IMR-90 (cell line): ENCODE measurements around the gene TNFRSF1B. TPM values are rescaled to one million over a fixed set of nuclear protein-coding genes. Genes with fewer than 3 reads are reported as not detected.
A peak's percentile ranks its signal among the peaks of the same experiment; 100 is the strongest.

ENCODE experiments used
- ATAC-seq: fragments of 200-7000 bp; cut with Tn5 transposase; 2 replicates; pipeline ENCODE4 v1.9.1; 2020; ENCODE audit warnings: low read depth, mild to moderate bottlenecking, moderate library complexity
- BruUV-seq: library from RNA; stranded (reverse); fragments of 400-500 nt; replicated peaks from 2 replicates; lab custom pipeline; 2021; lab: Mats Ljungman, UMichigan
- CTCF ChIA-PET: fragments of 300-600 bp; formaldehyde crosslinking; extraction: SDS; loops from one replicate; lab custom pipeline; 2021; ENCODE audit warnings: antibody characterized with exemption; lab: Yijun Ruan, JAX
- POLR2A ChIA-PET: fragments of 300-600 bp; sonication (Branson Sonifier 250); formaldehyde crosslinking; loops from one replicate; lab custom pipeline; 2022; ENCODE audit warnings: antibody characterized with exemption; ENCODE audit not compliant: unreplicated experiment; lab: Charles Lee
- DNase-seq: peaks from one replicate; pipeline ENCODE4 v3.0.0; 2013
- H2AFZ ChIP-seq: replicated peaks from 2 replicates; pipeline ENCODE3; 2013; ENCODE audit warnings: low read length, mild to moderate bottlenecking; ENCODE audit not compliant: poor library complexity
- H2AK5ac ChIP-seq: 2 replicates; pipeline ENCODE4 v1.6.1; 2013; ENCODE audit warnings: low read depth, low read length, inconsistent platforms
- H2AK9ac ChIP-seq: replicated peaks from 2 replicates; pipeline ENCODE3; 2013; ENCODE audit warnings: mild to moderate bottlenecking, low read depth, low read length, moderate library complexity; ENCODE audit not compliant: poor library complexity
- H2BK120ac ChIP-seq: 2 replicates; pipeline ENCODE4 v1.6.1; 2013; ENCODE audit warnings: low read depth, low read length, inconsistent platforms
- H2BK15ac ChIP-seq: 3 replicates; pipeline ENCODE4 v1.6.1; 2013; ENCODE audit warnings: low read depth, low read length, inconsistent platforms
- H2BK20ac ChIP-seq: 2 replicates; pipeline ENCODE4 v1.6.1; 2013; ENCODE audit warnings: low read depth, mild to moderate bottlenecking, inconsistent platforms, low read length, moderate library complexity
- H2BK5ac ChIP-seq: 2 replicates; pipeline ENCODE4 v1.6.1; 2013; ENCODE audit warnings: mild to moderate bottlenecking, low read depth, low read length, inconsistent platforms; ENCODE audit not compliant: poor library complexity, severe bottlenecking
- H3K14ac ChIP-seq: replicated peaks from 2 replicates; pipeline ENCODE4 v1.6.1; 2013; ENCODE audit warnings: low read depth, low read length, inconsistent platforms
- H3K18ac ChIP-seq: 2 replicates; pipeline ENCODE4 v1.6.1; 2013; ENCODE audit warnings: low read depth, low read length, control low read depth
- H3K23ac ChIP-seq: 2 replicates; pipeline ENCODE4 v1.6.1; 2013; ENCODE audit warnings: low read depth, low read length, inconsistent platforms
- H3K27ac ChIP-seq: 2 replicates; pipeline ENCODE4 v1.5.1; 2013; ENCODE audit warnings: mild to moderate bottlenecking, control low read depth, low read length; ENCODE audit not compliant: insufficient read depth
- H3K27me3 ChIP-seq: 2 replicates; pipeline ENCODE4 v1.6.1; 2013; ENCODE audit warnings: low read length; ENCODE audit not compliant: control insufficient read depth, insufficient read depth
- H3K36me3 ChIP-seq: 2 replicates; pipeline ENCODE4 v1.6.1; 2013; ENCODE audit warnings: low read length, mixed read lengths; ENCODE audit not compliant: control insufficient read depth, insufficient read depth
- H3K4ac ChIP-seq: 2 replicates; pipeline ENCODE4 v1.6.1; 2013; ENCODE audit warnings: low read depth, low read length, inconsistent platforms
- H3K4me1 ChIP-seq: 2 replicates; pipeline ENCODE4 v1.6.1; 2013; ENCODE audit warnings: low read length, mixed read lengths; ENCODE audit not compliant: control insufficient read depth, insufficient read depth
- H3K4me2 ChIP-seq: 2 replicates; pipeline ENCODE4 v1.6.1; 2013; ENCODE audit warnings: low read depth, mild to moderate bottlenecking, control low read depth, low read length, moderate library complexity
- H3K4me3 ChIP-seq: 2 replicates; pipeline ENCODE4 v1.5.1; 2013; ENCODE audit warnings: low read depth, mild to moderate bottlenecking, control low read depth, low read length, moderate library complexity; ENCODE audit not compliant: insufficient read depth
- H3K56ac ChIP-seq: 2 replicates; pipeline ENCODE4 v1.6.1; 2013; ENCODE audit warnings: low read length, inconsistent platforms; ENCODE audit not compliant: insufficient read depth; ENCODE audit errors: extremely low read depth
- H3K79me1 ChIP-seq, 2 experiments: 2 replicates each; pipeline ENCODE4 v1.6.1; 2013; ENCODE audit warnings: low read length in 2 of 2, inconsistent platforms in 1 of 2, low read depth in 1 of 2
- H3K9ac ChIP-seq: 2 replicates; pipeline ENCODE4 v1.6.1; 2013; ENCODE audit warnings: low read depth, low read length, control low read depth
- H3K9me1 ChIP-seq: 2 replicates; pipeline ENCODE4 v1.6.1; 2013; ENCODE audit warnings: low read length, inconsistent platforms; ENCODE audit not compliant: insufficient read depth
- H3K9me3 ChIP-seq: 2 replicates; pipeline ENCODE4 v1.6.1; 2013; ENCODE audit warnings: low read length; ENCODE audit not compliant: control insufficient read depth, insufficient read depth
- H4K20me1 ChIP-seq: 2 replicates; pipeline ENCODE4 v1.6.1; 2013; ENCODE audit warnings: low read length, inconsistent platforms; ENCODE audit not compliant: insufficient read depth
- H4K5ac ChIP-seq: 2 replicates; pipeline ENCODE4 v1.6.1; 2013; ENCODE audit warnings: mild to moderate bottlenecking, low read depth, low read length, control low read depth
- H4K8ac ChIP-seq, 2 experiments: 2 replicates each; pipeline ENCODE4 v1.6.1; 2013; ENCODE audit warnings: low read depth in 2 of 2, low read length in 2 of 2, control low read depth in 1 of 2, inconsistent platforms in 1 of 2
- H4K91ac ChIP-seq: 2 replicates; pipeline ENCODE4 v1.6.1; 2013; ENCODE audit warnings: low read depth, low read length, inconsistent platforms; ENCODE audit not compliant: insufficient read depth
- BHLHE40 ChIP-seq: fragments of 150-350 bp; IDR thresholded peaks from 2 replicates; pipeline ENCODE4 v1.6.1; 2016; ENCODE audit warnings: mild to moderate bottlenecking, low read depth, low read length
- CEBPB ChIP-seq: IDR thresholded peaks from 2 replicates; pipeline ENCODE4 v1.6.1; 2012; ENCODE audit warnings: low read depth, low read length, improper control_type of control experiment
- CHD1 ChIP-seq: IDR thresholded peaks from 2 replicates; pipeline ENCODE4 v1.6.1; 2012; ENCODE audit warnings: low read depth, low read length, improper control_type of control experiment
- FOS ChIP-seq: fragments of 150-350 bp; IDR thresholded peaks from 2 replicates; pipeline ENCODE4 v1.6.1; 2016; ENCODE audit warnings: low read depth, low read length
- MAFK ChIP-seq: IDR thresholded peaks from 2 replicates; pipeline ENCODE4 v1.6.1; 2012; ENCODE audit warnings: low read depth, low read length, improper control_type of control experiment
- MAZ ChIP-seq: IDR thresholded peaks from 2 replicates; pipeline ENCODE4 v1.6.1; 2012; ENCODE audit warnings: low read depth, mild to moderate bottlenecking, low read length, improper control_type of control experiment, moderate library complexity, borderline replicate concordance
- POLR2A ChIP-seq: IDR thresholded peaks from 2 replicates; pipeline ENCODE4 v1.6.1; 2012; ENCODE audit warnings: mild to moderate bottlenecking, low read depth, low read length
- RAD21 ChIP-seq: IDR thresholded peaks from 2 replicates; pipeline ENCODE4 v1.6.1; 2012; ENCODE audit warnings: low read length, improper control_type of control experiment
- RCOR1 ChIP-seq: IDR thresholded peaks from 2 replicates; pipeline ENCODE4 v1.6.1; 2012; ENCODE audit warnings: mild to moderate bottlenecking, low read length, improper control_type of control experiment; ENCODE audit not compliant: insufficient replicate concordance
- RFX5 ChIP-seq: IDR thresholded peaks from 2 replicates; pipeline ENCODE4 v1.8.0; 2012; ENCODE audit warnings: low read depth, mild to moderate bottlenecking, low read length, moderate library complexity
- SMC3 ChIP-seq: fragments of 150-350 bp; IDR thresholded peaks from 2 replicates; pipeline ENCODE4 v1.6.1; 2016; ENCODE audit warnings: low read depth, mild to moderate bottlenecking, antibody characterized with exemption, low read length, moderate library complexity
- WGBS, 2 experiments: methylation state at CpG; one replicate each; pipeline versions ENCODE4 v1.1.5 to v1.1.7; 2013; ENCODE audit warnings: missing lambda C conversion rate in 2 of 2; ENCODE audit not compliant: insufficient read length in 1 of 2; ENCODE audit errors: extremely low coverage in 2 of 2; 5-methylcytosine and 5-hydroxymethylcytosine counted together
- dilution Hi-C: fragments of 300-500 bp; cut with HindIII; formaldehyde crosslinking; loops from one replicate; pipeline ENCODE4 v1.14.3; 2018; ENCODE audit warnings: low sequenced_read_pairs; ENCODE audit not compliant: unreplicated experiment
- in situ Hi-C: fragments of 300-500 bp; cut with MboI; formaldehyde crosslinking; loops from 3 replicates; pipeline ENCODE4 v1.14.3; 2019; ENCODE audit warnings: low sequenced_read_pairs, inconsistent platforms, mixed read lengths
- intact Hi-C: fragments of 100-400 bp; cut with micrococcal nuclease; formaldehyde crosslinking; loops from 2 replicates; pipeline ENCODE4 v1.10.0; 2022
- polyA plus RNA-seq, 3 experiments: library from polyadenylated mRNA; depleted of rRNA; stranded (reverse); fragments of >200 nt; gene quantifications; 2 replicates each; pipeline ENCODE4 v1.2.3, GENCODE V29; 2012; ENCODE audit warnings: low replicate concordance in 1 of 3
- total RNA-seq: library from RNA; depleted of rRNA; stranded (reverse); fragments of >200 nt; gene quantifications from 2 replicates; pipeline ENCODE4 v1.2.3, GENCODE V29; 2012
- TF ChIP-seq, protein P1 (sequence below): fragments of 150-350 bp; IDR thresholded peaks from 2 replicates; pipeline ENCODE4 v1.6.1; 2017; ENCODE audit warnings: mild to moderate bottlenecking, antibody characterized with exemption, low read length, low read depth

TNFRSF1B gene
- total and polyA plus RNA-seq, 2 of the 4 experiments (the other 2 are of a cell fraction): 4.3 to 8.9 TPM

DNA sequence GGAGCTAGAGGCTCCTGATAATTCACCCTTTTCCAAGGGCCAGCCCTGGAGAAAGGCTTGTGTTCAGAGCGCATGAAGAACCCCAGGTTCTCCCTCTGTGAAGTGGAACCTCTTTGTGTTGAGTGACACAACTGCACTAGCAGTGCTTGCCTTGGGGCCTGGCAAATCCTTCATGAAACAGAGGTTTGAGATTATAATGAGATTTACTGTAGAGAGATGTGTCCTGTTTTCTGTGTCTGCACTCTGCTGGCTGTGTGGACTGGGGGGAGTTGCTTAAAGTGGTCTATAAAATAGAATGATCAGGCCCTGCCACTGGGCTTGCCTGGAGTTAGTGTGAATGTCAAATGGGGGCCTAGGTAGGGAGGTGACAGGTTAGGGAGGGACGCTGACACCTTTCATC is 11.5 kb upstream of the TNFRSF1B start:
- Histone ChIP-seq H3K79me1 (no peaks in the 10 kb centered on the region), H3K27ac (no peak overlapping the region)
- ATAC-seq: no peak

More for the DNA sequence above, 11.5 kb upstream of the TNFRSF1B start:
- intact Hi-C loops: no loop called here
- no peak overlapping the region for H4K5ac ChIP-seq
- no peaks in the 10 kb centered on the region for H4K20me1 ChIP-seq
- H3K14ac ChIP-seq: no peak overlapping the region
- no peak overlapping the region for H3K4me2 ChIP-seq
- peak overlapping the region; percentile 65 for H2BK120ac ChIP-seq
- ChIA-PET POLR2A (no interaction called here), CTCF (no interaction called here)
- H3K9ac ChIP-seq: no peak overlapping the region
- TF ChIP-seq, protein P1, sequence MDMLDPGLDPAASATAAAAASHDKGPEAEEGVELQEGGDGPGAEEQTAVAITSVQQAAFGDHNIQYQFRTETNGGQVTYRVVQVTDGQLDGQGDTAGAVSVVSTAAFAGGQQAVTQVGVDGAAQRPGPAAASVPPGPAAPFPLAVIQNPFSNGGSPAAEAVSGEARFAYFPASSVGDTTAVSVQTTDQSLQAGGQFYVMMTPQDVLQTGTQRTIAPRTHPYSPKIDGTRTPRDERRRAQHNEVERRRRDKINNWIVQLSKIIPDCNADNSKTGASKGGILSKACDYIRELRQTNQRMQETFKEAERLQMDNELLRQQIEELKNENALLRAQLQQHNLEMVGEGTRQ: no peak
- TF ChIP-seq BHLHE40 (no peak), RFX5 (no peak), POLR2A (no peak), MAFK (no peak), CHD1 (no peak), SMC3 (no peak), RAD21 (no peak), RCOR1 (no peak), MAZ (no peak), CEBPB (no peak), FOS (no peak)
- H2AFZ ChIP-seq: peak overlapping the region; percentile 61
- H4K91ac ChIP-seq: peak overlapping the region; percentile 46
- peak overlapping the region; percentile 52 for H3K4ac ChIP-seq
- H2BK20ac ChIP-seq: peak overlapping the region; percentile 55
- no peak overlapping the region for H3K56ac ChIP-seq
- H3K9me1 ChIP-seq: peaks cover 12% of the 10 kb centered on the region
- no peaks in the 10 kb centered on the region for H3K36me3 ChIP-seq
- H3K4me3 ChIP-seq: no peak overlapping the region
- H4K8ac ChIP-seq: no peak overlapping the region
- H3K23ac ChIP-seq: no peak overlapping the region
- no peaks in the 10 kb centered on the region for H3K27me3 ChIP-seq
- in situ Hi-C loops: no loop called here
- H3K9me3 ChIP-seq: no peaks in the 10 kb centered on the region
- BruUV-seq: no TSS peak
- dilution Hi-C loops: no loop called here
- no peak overlapping the region for H3K18ac ChIP-seq
- H2AK5ac ChIP-seq: peak overlapping the region; percentile 56
- DNase-seq: no peak
- no peak overlapping the region for H2AK9ac ChIP-seq
- peak overlapping the region; percentile 35 for H2BK5ac ChIP-seq
- peak overlapping the region; percentile 71 for H2BK15ac ChIP-seq
- H3K4me1 ChIP-seq: peaks cover 18% of the 10 kb centered on the region
- no CpG with 5 or more reads among the region's 2 CpGs for WGBS, 2 experiments
